NCI-H146 treated with DMSO at 0.1 percent for 48 hours (cell line): ENCODE results near the gene DMGDH.

Source experiments
- DNase-seq: peaks from one replicate; lab custom pipeline; 2025; ENCODE audit not compliant: unreplicated experiment; lab: John Stamatoyannopoulos, UW

DMGDH gene

GRCh38 chr5:79074641-79075040 lies 5.2 kb upstream of the DMGDH start:
- no peak for DNase-seq

- DNase-seq, result no peak
Observed at GRCh38 chr5:79070350-79070667, 835 bp upstream of the DMGDH start.

- no peak for DNase-seq
Observed at GRCh38 chr5:79062436-79062835, 7.0 kb downstream of the DMGDH start.

GRCh38 chr5:79059674-79060073 lies 9.8 kb downstream of the DMGDH start:
- DNase-seq, result no peak

- no peak for DNase-seq
Observed at GRCh38 chr5:79056847-79057246, 12.6 kb downstream of the DMGDH start.

GRCh38 chr5:79055017-79055416 lies 14.5 kb downstream of the DMGDH start:
- DNase-seq, result no peak

GRCh38 chr5:79053321-79053720 lies 16.2 kb downstream of the DMGDH start:
- DNase-seq, result no peak

- no peak for DNase-seq
Observed at GRCh38 chr5:79050498-79050897, 19.0 kb downstream of the DMGDH start.

- DNase-seq, result no peak
Observed at GRCh38 chr5:79048437-79048836, 21.0 kb downstream of the DMGDH start.

- DNase-seq, result no peak
Observed at GRCh38 chr5:79047199-79047598, 22.3 kb downstream of the DMGDH start.

GRCh38 chr5:79042188-79042587 lies 27.3 kb downstream of the DMGDH start:
- no peak for DNase-seq

GRCh38 chr5:79036769-79037168 lies 32.7 kb downstream of the DMGDH start:
- DNase-seq, result no peak

GRCh38 chr5:79035237-79035636 lies 34.2 kb downstream of the DMGDH start:
- no peak for DNase-seq

GRCh38 chr5:79032782-79033181 lies 36.7 kb downstream of the DMGDH start:
- DNase-seq, result no peak

- DNase-seq, result no peak
Observed at GRCh38 chr5:79032031-79032695, 37.3 kb downstream of the DMGDH start.

- no peak for DNase-seq
Observed at GRCh38 chr5:79031485-79031867, 38.0 kb downstream of the DMGDH start.

- DNase-seq, result no peak
Observed at GRCh38 chr5:79030663-79031484, 38.6 kb downstream of the DMGDH start.

- DNase-seq, result peak; percentile 60
Observed at GRCh38 chr5:79025054-79025472, 44.4 kb downstream of the DMGDH start.

GRCh38 chr5:79023947-79024346 lies 45.5 kb downstream of the DMGDH start:
- DNase-seq, result no peak

GRCh38 chr5:79023348-79023747 lies 46.1 kb downstream of the DMGDH start:
- DNase-seq, result no peak

GRCh38 chr5:79022771-79023170 lies 46.7 kb downstream of the DMGDH start:
- no peak for DNase-seq

GRCh38 chr5:79021753-79022152 lies 47.7 kb downstream of the DMGDH start:
- peak; percentile 44 for DNase-seq
